ENCODE measurements around the gene MEIS2.

DNA sequence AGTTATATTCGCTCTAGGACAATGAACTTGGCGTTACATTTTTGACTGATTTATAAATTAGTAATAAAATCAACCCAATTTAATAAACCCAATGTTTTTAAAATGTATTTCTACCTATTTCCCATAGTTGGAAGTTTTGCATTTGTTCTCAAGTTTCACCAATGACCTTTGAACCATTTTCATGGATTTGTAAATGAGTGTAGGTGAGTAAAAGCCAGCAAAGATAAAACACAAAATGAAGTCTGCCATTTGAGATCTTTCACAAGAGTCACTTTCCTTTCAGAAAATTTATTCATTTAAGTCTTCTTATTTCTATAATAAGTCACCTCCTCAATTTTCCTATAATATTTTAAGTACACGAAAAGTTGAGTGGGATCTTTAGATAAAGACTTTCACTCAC is 92.1 kb downstream of the MEIS2 start:
- TF ChIP-seq CTCF (IDR thresholded peaks at IDR 0.05) (no peak), POLR2A (IDR thresholded peaks at IDR 0.05) (no peak)

Measured in thyroid gland (tissue), 4 donors.